Upper lobe of right lung (tissue), 1 donor: ENCODE data around the gene FSTL5. TPM values are rescaled to one million over a fixed set of nuclear protein-coding genes. Genes with fewer than 3 reads are reported as not detected.
"Not testable (repeated sequence)": the region's sequence is repeated elsewhere in the genome, so short reads cannot be mapped to it uniquely, and the experiment has no call there.

ENCODE experiments used
- ATAC-seq: fragments of 200-7000 bp; cut with Tn5 transposase; one replicate; pipeline ENCODE4 v1.9.1; 2020; ENCODE audit warnings: mild to moderate bottlenecking, moderate library complexity
- DNase-seq: peaks from one replicate; pipeline ENCODE4 v3.0.0-alpha.2; 2020
- H3K27ac ChIP-seq: fragments of 200-600 bp; one replicate; pipeline ENCODE4 v1.8.0; 2022
- H3K27me3 ChIP-seq: fragments of 200-600 bp; one replicate; pipeline ENCODE4 v1.8.0; 2022; ENCODE audit warnings: mild to moderate bottlenecking
- H3K36me3 ChIP-seq: fragments of 200-600 bp; one replicate; pipeline ENCODE4 v1.8.0; 2022
- H3K4me1 ChIP-seq: fragments of 200-600 bp; one replicate; pipeline ENCODE4 v1.8.0; 2022
- H3K4me3 ChIP-seq: fragments of 200-600 bp; one replicate; pipeline ENCODE4 v1.8.0; 2022; ENCODE audit warnings: mild to moderate bottlenecking
- H3K9me3 ChIP-seq: fragments of 200-600 bp; one replicate; pipeline ENCODE4 v1.8.0; 2022
- CTCF ChIP-seq: fragments of 200-600 bp; IDR thresholded peaks from one replicate; pipeline ENCODE4 v1.8.0; 2022; ENCODE audit warnings: antibody characterized with exemption
- intact Hi-C: fragments of 100-400 bp; cut with DNase I; formaldehyde crosslinking; loops from one replicate; pipeline ENCODE4 v1.11.0; 2022
- long read RNA-seq: library from polyadenylated mRNA; unstranded; transcript quantifications from one replicate; pipeline ENCODE4 v2.0.0, GENCODE V29; 2021
- total RNA-seq: library from RNA; stranded (reverse); fragmentation: NEBNext Ultra II Directional; extraction: Animal tissue kit (Norgen Biotek cat#: 25700); gene quantifications from one replicate; pipeline ENCODE4 v1.2.1, GENCODE V29; 2021
- donor health status: DM: no; HTN: yes; CAD: no; lungs with severe emphysema.

FSTL5 gene
- total RNA-seq, result 0.12 TPM
- long read RNA-seq, result 0 reads

- DNase-seq (peak; percentile 84), ATAC-seq (peak; percentile 94)
- Histone ChIP-seq H3K36me3 (no peaks in the 10 kb centered on the region), H3K4me1 (no peaks in the 10 kb centered on the region), H3K27me3 (no peaks in the 10 kb centered on the region), H3K4me3 (peak within 1 kb of the TSS; percentile 29), H3K9me3 (no peaks in the 10 kb centered on the region), H3K27ac (no peak within 1 kb of the TSS)
- intact Hi-C loops, result no loop called here
- TF ChIP-seq CTCF, result no peak
Measured at GRCh38 chr4:162163892-162164759, at the start of gene FSTL5. Gene FSTL5 (minus strand): TSS chr4:162164000. CDS start chr4:162111396, 52,604 bp downstream.

DNA sequence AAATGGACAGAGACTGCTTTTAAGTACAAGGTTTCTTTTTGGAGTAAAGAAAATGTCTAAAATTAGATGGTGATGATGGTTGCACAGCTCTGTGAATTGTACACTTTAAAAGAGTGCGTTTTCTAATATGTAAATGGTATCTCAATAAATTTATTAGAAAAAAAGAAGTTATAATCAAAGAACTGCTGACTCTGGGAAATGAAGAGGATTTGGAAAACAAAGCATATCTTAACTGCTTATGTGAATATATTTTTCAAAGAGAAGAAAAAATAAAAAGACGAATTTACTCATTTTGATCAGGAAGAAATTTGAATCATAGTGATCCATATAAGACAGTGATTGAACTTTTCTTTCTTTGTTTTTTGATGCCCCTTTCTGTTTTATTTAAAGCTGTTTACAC lies 45.9 kb upstream of the FSTL5 start:
- H3K27ac ChIP-seq, result no peak overlapping the region
- H3K9me3 ChIP-seq, result no peaks in the 10 kb centered on the region
- TF ChIP-seq CTCF, result no peak
- no peak overlapping the region for H3K4me3 ChIP-seq
- DNase-seq (no peak), ATAC-seq (no peak)
- no peaks in the 10 kb centered on the region for H3K27me3 ChIP-seq
- H3K36me3 ChIP-seq, result no peaks in the 10 kb centered on the region
- H3K4me1 ChIP-seq, result no peaks in the 10 kb centered on the region
- intact Hi-C loops, result no loop called here

GRCh38 chr4:162203478-162203877 lies 39.7 kb upstream of the FSTL5 start:
- H3K27ac ChIP-seq, ATAC-seq, H3K4me3 ChIP-seq, H3K9me3 ChIP-seq, H3K4me1 ChIP-seq, H3K36me3 ChIP-seq, H3K27me3 ChIP-seq, intact Hi-C loops: not testable (repeated sequence)
- DNase-seq, result peak; percentile 48

DNA sequence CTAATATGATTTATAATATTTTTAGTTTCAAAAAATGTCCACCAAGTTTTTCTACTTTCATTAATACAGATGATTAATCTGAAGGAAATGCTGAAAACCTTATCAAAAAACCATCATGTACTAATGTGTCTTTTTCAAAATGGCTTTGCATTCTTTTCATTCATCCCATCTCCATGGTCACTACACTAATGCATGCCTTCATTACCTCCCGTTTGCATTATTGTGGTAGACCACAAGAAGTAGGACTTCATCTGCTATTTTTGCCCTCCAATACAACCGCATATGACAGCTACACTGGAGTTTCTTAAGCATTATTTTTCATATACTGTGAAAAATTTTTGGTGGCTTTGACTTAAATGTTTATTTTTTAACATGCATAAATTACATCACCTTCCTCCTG lies 37.9 kb upstream of the FSTL5 start:
- H3K27ac ChIP-seq, result no peak overlapping the region
- H3K9me3 ChIP-seq, result no peaks in the 10 kb centered on the region
- no peak for DNase-seq
- no peak for ATAC-seq
- no peaks in the 10 kb centered on the region for H3K4me1 ChIP-seq
- no peak overlapping the region for H3K4me3 ChIP-seq
- H3K36me3 ChIP-seq, result no peaks in the 10 kb centered on the region
- TF ChIP-seq CTCF, result no peak
- no peaks in the 10 kb centered on the region for H3K27me3 ChIP-seq
- intact Hi-C loops, result no loop called here

GRCh38 chr4:162170509-162170908 lies 6.7 kb upstream of the FSTL5 start:
- H3K36me3 ChIP-seq, result no peaks in the 10 kb centered on the region
- H3K4me1 ChIP-seq, result no peaks in the 10 kb centered on the region
- intact Hi-C loops, result no loop called here
- ATAC-seq, result no peak
- no peak overlapping the region for H3K27ac ChIP-seq
- TF ChIP-seq CTCF, result no peak
- no peaks in the 10 kb centered on the region for H3K9me3 ChIP-seq
- H3K4me3 ChIP-seq, result no peak overlapping the region
- no peaks in the 10 kb centered on the region for H3K27me3 ChIP-seq
- DNase-seq, result no peak

- ATAC-seq, result no peak
- H3K4me1 ChIP-seq, result no peaks in the 10 kb centered on the region
- no peak for TF ChIP-seq CTCF
- DNase-seq, result no peak
- H3K27ac ChIP-seq, result no peak overlapping the region
- no peaks in the 10 kb centered on the region for H3K27me3 ChIP-seq
- H3K4me3 ChIP-seq, result no peak overlapping the region
- no peaks in the 10 kb centered on the region for H3K36me3 ChIP-seq
- intact Hi-C loops, result no loop called here
- H3K9me3 ChIP-seq, result no peaks in the 10 kb centered on the region
Measured at GRCh38 chr4:162164906-162165510, 1.2 kb upstream of the FSTL5 start.
